ENCODE results near the gene RETSAT. TPM values are rescaled to one million over a fixed set of nuclear protein-coding genes. Genes with fewer than 3 reads are reported as not detected.

RETSAT gene
- total RNA-seq, 2 experiments from 2014 or later = 24.7 to 24.9 TPM

DNA sequence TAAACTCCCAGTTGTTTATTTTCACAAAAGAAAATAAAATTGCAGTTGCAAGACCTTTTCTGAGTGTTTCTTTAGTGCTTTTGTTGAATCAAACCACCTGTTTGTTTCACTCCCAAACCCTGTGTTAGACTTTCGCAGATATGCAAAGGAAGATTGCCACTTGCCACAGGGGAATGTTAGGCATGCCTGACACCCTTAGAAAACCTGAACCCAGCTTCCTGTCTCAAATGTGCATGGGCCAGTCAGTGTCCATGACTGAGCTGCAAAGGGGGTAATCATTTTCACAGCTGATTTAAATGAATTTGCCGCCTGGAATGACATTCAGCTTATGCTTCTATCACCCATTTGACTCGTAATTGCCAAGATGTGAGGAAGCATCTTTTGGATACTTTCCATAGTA, 44.0 kb downstream of the RETSAT start:
- H3K9me3 Mint-ChIP-seq = no peaks in the 10 kb centered on the region
- POLR2A ChIA-PET = no interaction called here
- no peak for DNase-seq
- H3K27ac Mint-ChIP-seq = peak overlapping the region; percentile 57
- peak overlapping the region; percentile 46 for H3K4me3 Mint-ChIP-seq
- H3K36me3 Mint-ChIP-seq (ENCODE audit: low read depth) = peaks cover 24% of the 10 kb centered on the region
- H3K27me3 Mint-ChIP-seq = peaks cover under 1% of the 10 kb centered on the region
- CTCF ChIA-PET = interaction anchor here (0.6 to 2.4 kb wide), 3 partner anchors 9 to 12 kb away, joined by 3 to 20 read pairs (median 3); no protein-coding TSS in a partner anchor
- peaks cover 35% of the 10 kb centered on the region for H3K4me1 Mint-ChIP-seq

DNA sequence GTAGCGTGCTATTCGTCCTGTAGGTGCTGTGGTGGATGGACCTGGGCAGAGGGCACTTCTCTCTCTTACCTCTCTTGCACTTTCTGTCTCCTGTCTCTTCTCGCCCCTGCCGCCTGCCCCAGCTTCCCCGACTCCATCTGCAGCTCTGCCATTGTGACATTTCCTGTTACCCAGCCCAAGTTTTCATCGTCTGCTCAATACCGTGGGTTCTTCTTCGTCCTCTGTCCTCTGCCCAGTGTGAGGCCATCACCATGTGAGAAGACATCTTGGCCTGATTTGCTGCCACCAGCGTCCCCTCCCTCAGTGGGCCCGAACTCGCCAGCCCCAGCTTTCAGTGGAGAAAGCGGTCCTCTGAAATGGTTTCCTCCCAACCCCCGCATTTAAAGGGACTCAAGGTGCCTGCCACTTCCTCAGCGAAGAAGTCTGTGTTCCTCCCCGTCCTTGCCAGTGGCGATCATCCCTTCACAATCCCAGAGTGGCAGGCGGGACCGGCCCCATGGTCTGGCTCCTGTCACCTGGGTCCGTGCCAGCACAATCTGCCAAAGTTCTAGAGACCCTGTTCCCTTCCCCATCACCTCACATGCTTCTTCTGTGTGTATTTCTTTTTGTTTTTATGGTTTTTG, 44.5 kb downstream of the RETSAT start:
- no peaks in the 10 kb centered on the region for H3K9me3 Mint-ChIP-seq
- peaks cover 3% of the 10 kb centered on the region for H3K27me3 Mint-ChIP-seq
- peaks cover 19% of the 10 kb centered on the region for H3K36me3 Mint-ChIP-seq (ENCODE audit: low read depth)
- CTCF ChIA-PET = interaction anchor here (0.6 to 2.4 kb wide), 6 partner anchors 9 to 277 kb away, joined by 3 to 20 read pairs (median 4); no protein-coding TSS in a partner anchor
- POLR2A ChIA-PET = no interaction called here
- H3K27ac Mint-ChIP-seq = peak overlapping the region; percentile 57
- peaks cover 35% of the 10 kb centered on the region for H3K4me1 Mint-ChIP-seq
- peak; percentile 26 for DNase-seq
- H3K4me3 Mint-ChIP-seq = peak overlapping the region; percentile 46

DNA sequence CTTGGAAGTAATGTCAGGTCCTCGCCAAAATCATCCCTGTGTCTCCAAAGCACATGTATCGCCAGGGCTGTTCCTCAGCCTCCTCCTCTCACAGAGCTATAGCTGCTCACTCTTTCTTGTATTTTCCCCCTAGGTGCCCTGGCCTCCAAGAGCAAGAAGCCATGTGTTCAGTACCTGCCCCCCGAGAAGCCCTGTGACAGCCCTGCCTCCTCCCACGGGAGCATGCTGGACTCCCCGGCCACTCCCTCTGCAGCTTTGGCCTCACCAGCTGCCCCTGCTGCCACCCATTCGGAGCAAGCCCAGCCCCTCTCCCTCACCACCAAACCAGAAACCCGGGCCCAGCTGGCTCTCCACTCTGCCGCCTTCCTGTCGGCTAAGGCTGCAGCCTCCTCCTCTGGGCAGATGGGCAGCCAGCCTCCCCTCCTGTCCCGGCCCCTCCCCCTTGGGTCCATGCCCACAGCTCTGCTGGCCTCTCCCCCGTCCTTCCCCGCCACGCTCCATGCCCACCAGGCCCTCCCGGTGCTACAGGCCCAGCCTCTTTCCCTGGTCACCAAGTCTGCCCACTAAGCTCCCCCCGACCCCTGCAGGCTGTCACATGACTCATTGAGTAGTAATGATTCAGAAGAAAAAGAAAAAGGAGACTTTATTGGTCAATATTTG, 45.3 kb downstream of the RETSAT start:
- Mint-ChIP-seq H3K36me3 (ENCODE audit: low read depth) (peaks cover 15% of the 10 kb centered on the region), H3K9me3 (no peaks in the 10 kb centered on the region), H3K4me3 (peak overlapping the region; percentile 6), H3K4me1 (peaks cover 33% of the 10 kb centered on the region), H3K27me3 (peaks cover 3% of the 10 kb centered on the region), H3K27ac (peak overlapping the region; percentile 57)
- ChIA-PET CTCF (interaction anchor here (0.8 to 2.4 kb wide), 5 partner anchors 8 to 24 kb away, joined by 3 to 20 read pairs (median 4); no protein-coding TSS in a partner anchor), POLR2A (no interaction called here)
- DNase-seq = no peak

- H3K36me3 Mint-ChIP-seq (ENCODE audit: low read depth) = peaks cover 14% of the 10 kb centered on the region
- H3K4me1 Mint-ChIP-seq = peaks cover 33% of the 10 kb centered on the region
- no peak for DNase-seq
- H3K4me3 Mint-ChIP-seq = no peak overlapping the region
- no peaks in the 10 kb centered on the region for H3K9me3 Mint-ChIP-seq
- peak overlapping the region; percentile 25 for H3K27ac Mint-ChIP-seq
- ChIA-PET CTCF (interaction anchor here (1.9 kb wide), 1 partner anchor 18 kb away, joined by 6 read pairs; no protein-coding TSS in a partner anchor), POLR2A (no interaction called here)
- H3K27me3 Mint-ChIP-seq = peaks cover 3% of the 10 kb centered on the region
Observed at GRCh38 chr2:85308201-85308600, 46.1 kb downstream of the RETSAT start.

GRCh38 chr2:85307527-85307897, 46.8 kb downstream of the RETSAT start:
- Mint-ChIP-seq H3K36me3 (ENCODE audit: low read depth) (peaks cover 13% of the 10 kb centered on the region), H3K9me3 (no peaks in the 10 kb centered on the region), H3K4me1 (peaks cover 33% of the 10 kb centered on the region), H3K27ac (no peak overlapping the region), H3K4me3 (no peak overlapping the region), H3K27me3 (peaks cover 3% of the 10 kb centered on the region)
- no peak for DNase-seq
- POLR2A ChIA-PET = no interaction called here
- CTCF ChIA-PET = no interaction called here

GRCh38 chr2:85303780-85304531, 50.4 kb downstream of the RETSAT start:
- POLR2A ChIA-PET = no interaction called here

GRCh38 chr2:85302121-85302520, 52.2 kb downstream of the RETSAT start:
- no peaks in the 10 kb centered on the region for H3K36me3 Mint-ChIP-seq (ENCODE audit: low read depth)
- DNase-seq = no peak
- H3K4me1 Mint-ChIP-seq = peaks cover 9% of the 10 kb centered on the region
- H3K9me3 Mint-ChIP-seq = no peaks in the 10 kb centered on the region
- ChIA-PET POLR2A (no interaction called here), CTCF (no interaction called here)
- no peak overlapping the region for H3K4me3 Mint-ChIP-seq
- no peak overlapping the region for H3K27ac Mint-ChIP-seq
- H3K27me3 Mint-ChIP-seq = peaks cover 13% of the 10 kb centered on the region

More at GRCh38 chr2:85303780-85304531, 50.4 kb downstream of the RETSAT start:
- Mint-ChIP-seq H3K27ac (no peak overlapping the region), H3K36me3 (ENCODE audit: low read depth) (no peaks in the 10 kb centered on the region), H3K9me3 (no peaks in the 10 kb centered on the region), H3K4me3 (no peak overlapping the region), H3K27me3 (peaks cover 10% of the 10 kb centered on the region), H3K4me1 (peaks cover 15% of the 10 kb centered on the region)
- CTCF ChIA-PET = interaction anchor here (0.8 to 1.3 kb wide), 3 partner anchors 20 to 378 kb away, joined by 3 read pairs; no protein-coding TSS in a partner anchor
- DNase-seq = no peak

Other genes starting within 250 kb of the RETSAT start
- not detected for gene TCF7L1, start 221.1 kb downstream of the RETSAT start, total RNA-seq
- 100 to 1,000 TPM; 127 to 130 TPM for gene TGOLN2, start 26.5 kb downstream of the RETSAT start, total RNA-seq
- 10 to 100 TPM; 19.4 to 22.1 TPM for gene ELMOD3, start 241 bp upstream of the RETSAT start, total RNA-seq
- gene CAPG, start 55.8 kb upstream of the RETSAT start, total RNA-seq = 100 to 1,000 TPM; 299 to 387 TPM
- under 1 TPM; 0.10 to 0.77 TPM for gene SH2D6, start 64.2 kb upstream of the RETSAT start, total RNA-seq
- gene MAT2A, start 184.6 kb upstream of the RETSAT start, total RNA-seq = 100 to 1,000 TPM; 263 to 269 TPM
- gene GGCX, start 207.0 kb upstream of the RETSAT start, total RNA-seq = 10 to 100 TPM; 20.8 to 22.8 TPM
- 100 to 1,000 TPM; 131 to 149 TPM for gene VAMP8, start 223.1 kb upstream of the RETSAT start, total RNA-seq
- 10 to 100 TPM; 61.5 to 67.4 TPM for gene VAMP5, start 229.9 kb upstream of the RETSAT start, total RNA-seq
- 100 to 1,000 TPM in 1 of 2 experiments, 10 to 100 TPM in 1; 89.7 to 106 TPM for gene RNF181, start 241.2 kb upstream of the RETSAT start, total RNA-seq
- gene TMEM150A, start 248.2 kb upstream of the RETSAT start, total RNA-seq = 1 to 10 TPM; 1.5 to 1.7 TPM